GM15510 (cell line): ENCODE data around the gene KIFBP.

Experiments
- POLR2A ChIP-seq: IDR thresholded peaks from 3 replicates; pipeline ENCODE4 v1.6.1; 2011; ENCODE audit warnings: borderline replicate concordance; ENCODE audit not compliant: insufficient read length; ENCODE audit errors: extremely low read depth

KIFBP gene

DNA sequence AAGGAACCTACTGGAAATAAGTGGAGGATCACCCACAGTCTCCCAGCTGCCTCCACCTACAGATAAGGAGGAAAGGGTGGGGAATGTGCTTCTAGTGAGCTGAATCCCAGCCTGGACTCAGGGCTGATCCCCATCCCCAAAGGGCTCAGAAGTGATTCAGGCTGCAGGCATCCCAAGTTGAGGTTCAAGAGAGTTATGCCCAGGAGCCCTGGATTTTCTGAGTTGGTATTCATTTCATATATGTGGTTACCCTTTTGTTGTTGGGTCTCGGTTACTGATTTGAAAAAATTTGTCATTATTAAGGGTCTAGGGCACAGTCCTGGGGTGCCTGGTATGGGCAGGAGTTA lies 69.3 kb downstream of the KIFBP start:
- TF ChIP-seq POLR2A = no peak

DNA sequence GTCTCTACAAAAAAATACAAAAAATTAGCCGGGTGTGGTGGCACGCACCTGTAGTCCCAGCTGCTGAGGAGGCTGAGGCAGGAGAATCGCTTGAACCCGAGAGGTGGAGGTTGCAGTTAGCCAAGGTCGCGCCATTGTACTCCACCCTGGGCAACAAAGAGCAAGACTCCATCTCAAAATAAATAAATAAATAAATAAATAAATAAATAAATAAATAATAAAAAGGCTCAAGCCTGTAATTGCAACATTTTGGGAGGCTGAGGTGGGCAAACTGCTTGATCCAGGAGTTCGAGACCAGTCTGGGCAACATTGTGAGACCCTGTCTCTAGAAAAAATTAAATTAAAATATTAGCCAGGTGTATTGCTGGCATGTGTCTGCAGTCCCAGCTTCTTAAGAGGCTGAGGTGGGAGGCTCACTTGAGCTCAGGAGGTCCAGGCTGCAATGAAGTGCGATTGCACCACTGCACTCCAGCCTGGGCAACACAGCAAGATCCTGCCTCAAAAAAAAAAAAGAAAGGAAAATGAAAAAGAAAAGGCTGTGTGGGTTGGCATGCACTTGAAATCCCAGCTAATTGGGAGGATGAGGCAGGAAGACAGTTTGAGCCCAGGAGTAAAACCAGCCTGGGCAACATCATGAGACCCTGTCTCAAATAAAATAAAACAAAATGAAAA lies 71.7 kb downstream of the KIFBP start:
- no peak for TF ChIP-seq POLR2A

DNA sequence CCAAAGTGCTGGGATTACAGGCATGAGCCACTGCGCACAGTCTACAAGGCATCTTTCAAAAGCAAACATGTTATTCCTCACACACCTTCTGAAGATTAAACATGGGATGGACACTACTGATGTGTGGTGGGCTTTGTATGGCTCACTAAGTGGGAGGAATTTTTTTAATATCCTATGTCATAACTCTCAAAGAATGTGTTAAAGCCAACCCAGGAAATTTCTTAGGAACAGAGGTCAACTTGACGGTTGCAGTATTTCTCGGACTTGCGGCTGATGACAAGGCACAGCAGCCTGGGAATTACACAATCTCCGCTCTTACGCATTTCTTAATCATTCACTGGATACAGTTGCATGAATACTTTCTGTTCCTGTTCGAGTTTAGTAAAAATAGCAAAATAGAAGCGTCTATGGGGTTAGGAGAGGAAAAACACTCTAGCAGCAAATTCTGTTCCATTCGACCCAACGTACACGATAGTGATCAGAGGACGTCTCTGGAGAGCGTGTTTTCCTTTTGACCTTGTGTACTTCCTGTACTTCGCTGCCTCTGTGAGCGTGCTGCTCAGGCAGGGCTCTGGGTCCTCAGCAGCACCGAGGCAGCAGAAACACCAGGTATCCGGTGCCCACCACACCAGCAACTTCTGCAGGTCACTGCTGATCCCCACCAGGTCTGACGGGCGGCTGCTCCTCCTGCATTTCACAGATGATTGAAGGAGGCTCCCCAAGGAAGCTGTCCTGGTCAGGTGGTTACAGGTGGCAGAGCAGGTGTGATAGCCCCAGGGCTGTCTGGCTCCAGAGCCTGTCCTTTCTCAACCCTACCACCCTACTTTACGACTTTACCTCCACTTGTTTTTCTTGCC lies 72.9 kb downstream of the KIFBP start:
- TF ChIP-seq POLR2A = peak; percentile 31

DNA sequence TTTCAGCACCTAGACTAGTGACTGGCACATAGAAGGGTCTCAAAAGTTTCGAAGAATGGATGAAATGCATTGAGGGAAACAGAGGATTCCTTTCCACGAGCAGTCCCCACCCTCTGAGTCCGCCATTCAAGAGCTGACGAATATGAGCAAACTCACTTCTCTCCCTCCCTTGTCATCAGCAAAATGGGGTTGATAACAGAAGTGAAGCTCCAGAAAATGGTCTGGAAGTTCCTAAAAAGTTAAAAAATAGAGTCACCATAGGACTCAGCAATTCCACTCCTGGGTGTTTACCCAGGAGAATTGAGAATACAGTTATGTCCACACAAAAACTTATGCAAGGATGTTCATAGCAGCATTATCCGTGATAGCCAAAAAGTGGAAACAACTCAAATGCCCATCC lies 74.3 kb downstream of the KIFBP start:
- TF ChIP-seq POLR2A = no peak

DNA sequence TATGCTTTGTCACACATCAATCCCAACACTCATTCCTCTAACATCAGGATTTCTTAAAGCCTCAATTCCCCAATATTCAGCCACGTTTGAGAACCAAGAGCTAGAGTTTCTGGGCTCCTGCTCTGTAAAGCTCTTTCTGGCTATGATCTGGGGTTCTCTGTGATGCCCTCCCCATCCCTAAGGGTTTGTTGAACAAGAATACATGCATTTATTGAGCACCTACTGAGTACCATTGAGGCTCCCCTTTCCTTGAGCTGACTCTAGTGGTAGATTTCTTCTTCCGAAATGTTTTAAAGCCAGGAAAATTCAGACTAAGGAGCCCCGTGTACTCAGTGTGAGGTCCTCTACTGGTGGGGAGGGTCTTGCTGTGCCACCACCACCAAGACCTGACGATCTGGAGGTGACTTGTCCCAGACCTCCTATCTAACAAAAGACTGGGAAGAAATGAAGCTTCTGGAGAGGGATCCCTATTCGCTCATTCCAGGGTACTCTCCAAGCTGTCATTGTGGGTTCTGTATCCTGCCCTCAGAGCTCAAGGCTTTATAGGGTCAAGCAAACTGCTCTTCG lies 76.2 kb downstream of the KIFBP start:
- no peak for TF ChIP-seq POLR2A

DNA sequence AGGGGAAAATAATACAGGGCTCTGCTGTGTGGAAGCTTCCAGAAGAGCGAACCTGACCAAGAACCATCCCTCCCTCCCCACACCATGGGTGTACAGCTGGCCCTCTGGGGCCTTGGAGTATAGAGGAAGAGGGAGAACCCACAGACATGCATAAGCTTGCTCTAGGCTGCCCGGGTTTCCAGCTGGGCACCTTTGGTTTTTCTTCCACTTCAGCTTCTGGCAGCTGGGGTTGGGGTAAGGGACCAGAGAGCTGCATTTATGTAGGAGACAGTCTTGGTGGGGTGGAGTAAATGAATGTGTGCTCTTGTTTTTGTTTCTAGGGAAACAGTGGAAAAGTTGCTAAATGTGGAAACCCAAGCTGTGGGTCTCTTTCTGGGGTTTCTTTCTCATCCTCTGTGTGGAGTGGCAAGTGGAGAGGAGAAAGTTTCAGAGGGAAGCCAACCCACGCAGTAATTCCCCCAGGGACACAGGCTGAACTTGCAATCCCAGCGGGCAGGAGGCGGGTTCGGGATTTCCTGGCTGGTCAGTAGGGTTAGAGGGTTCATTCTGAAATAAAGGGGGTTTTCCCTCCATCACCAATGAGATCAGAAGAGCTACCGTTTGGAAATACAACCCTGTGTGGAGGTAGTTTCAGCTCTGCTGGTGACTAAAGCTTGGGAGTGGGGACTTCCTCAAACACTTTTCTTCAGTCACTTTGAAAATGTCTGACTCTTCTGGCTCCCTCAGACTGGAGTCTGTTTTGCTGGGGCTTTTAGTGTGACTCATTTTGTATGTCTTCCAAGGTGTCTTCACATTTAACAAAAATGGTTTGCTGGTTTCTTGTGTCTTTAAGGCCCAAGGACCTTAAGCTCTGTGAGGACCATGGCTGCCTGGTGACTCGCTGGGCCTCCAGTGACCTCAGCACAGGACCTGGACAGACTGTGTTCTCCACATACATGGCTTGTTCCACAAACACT lies 77.1 kb downstream of the KIFBP start:
- no peak for TF ChIP-seq POLR2A
